Measurements from ENCODE around the gene EML6.

EML6 gene

GRCh38 chr2:54947136-54947535 is 223.7 kb downstream of the EML6 start:
- in situ Hi-C loops (cut with HindIII; ENCODE audit: low sequenced_read_pairs): no loop called here
- TF ChIP-seq, protein P1, sequence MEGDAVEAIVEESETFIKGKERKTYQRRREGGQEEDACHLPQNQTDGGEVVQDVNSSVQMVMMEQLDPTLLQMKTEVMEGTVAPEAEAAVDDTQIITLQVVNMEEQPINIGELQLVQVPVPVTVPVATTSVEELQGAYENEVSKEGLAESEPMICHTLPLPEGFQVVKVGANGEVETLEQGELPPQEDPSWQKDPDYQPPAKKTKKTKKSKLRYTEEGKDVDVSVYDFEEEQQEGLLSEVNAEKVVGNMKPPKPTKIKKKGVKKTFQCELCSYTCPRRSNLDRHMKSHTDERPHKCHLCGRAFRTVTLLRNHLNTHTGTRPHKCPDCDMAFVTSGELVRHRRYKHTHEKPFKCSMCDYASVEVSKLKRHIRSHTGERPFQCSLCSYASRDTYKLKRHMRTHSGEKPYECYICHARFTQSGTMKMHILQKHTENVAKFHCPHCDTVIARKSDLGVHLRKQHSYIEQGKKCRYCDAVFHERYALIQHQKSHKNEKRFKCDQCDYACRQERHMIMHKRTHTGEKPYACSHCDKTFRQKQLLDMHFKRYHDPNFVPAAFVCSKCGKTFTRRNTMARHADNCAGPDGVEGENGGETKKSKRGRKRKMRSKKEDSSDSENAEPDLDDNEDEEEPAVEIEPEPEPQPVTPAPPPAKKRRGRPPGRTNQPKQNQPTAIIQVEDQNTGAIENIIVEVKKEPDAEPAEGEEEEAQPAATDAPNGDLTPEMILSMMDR (IDR thresholded peaks at IDR 0.05; ENCODE audit: low read depth, low read length, missing control alignments): no peak
- DNase-seq (ENCODE audit: low read depth): no peak
- H3K4me3 ChIP-seq (ENCODE audit: low read depth, low read length): no peak overlapping the region

- in situ Hi-C loops (cut with HindIII; ENCODE audit: low sequenced_read_pairs): no loop called here
- no peak overlapping the region for H3K4me3 ChIP-seq (ENCODE audit: low read depth, low read length)
- TF ChIP-seq, protein P1 (IDR thresholded peaks at IDR 0.05; ENCODE audit: low read depth, low read length, missing control alignments): no peak
- DNase-seq (ENCODE audit: low read depth): no peak
Measured at GRCh38 chr2:54947646-54948045, 224.2 kb downstream of the EML6 start.

DNA sequence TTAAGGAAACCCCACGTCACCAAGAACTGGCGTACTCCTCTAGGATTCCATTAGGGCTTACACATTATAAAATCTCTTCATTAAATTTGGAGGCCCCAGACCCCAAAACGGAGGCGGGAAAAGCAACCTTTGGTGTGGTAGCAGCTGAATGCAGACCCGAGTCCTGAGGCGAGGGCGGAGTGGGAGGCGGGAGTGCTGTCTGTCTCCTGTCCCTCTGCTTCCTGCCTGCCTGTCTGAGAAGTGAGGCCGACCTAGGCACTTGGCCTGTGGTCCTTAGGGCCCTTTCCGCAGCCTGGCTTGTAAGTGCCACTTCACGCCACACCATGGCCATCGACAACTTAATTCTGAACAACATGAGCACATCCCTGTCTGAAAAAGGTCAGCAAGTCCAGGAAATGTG is 224.7 kb downstream of the EML6 start:
- no peak for DNase-seq (ENCODE audit: low read depth)
- in situ Hi-C loops (cut with HindIII; ENCODE audit: low sequenced_read_pairs): no loop called here
- no peak overlapping the region for H3K4me3 ChIP-seq (ENCODE audit: low read depth, low read length)
- TF ChIP-seq, protein P1 (IDR thresholded peaks at IDR 0.05; ENCODE audit: low read depth, low read length, missing control alignments): no peak

DNA sequence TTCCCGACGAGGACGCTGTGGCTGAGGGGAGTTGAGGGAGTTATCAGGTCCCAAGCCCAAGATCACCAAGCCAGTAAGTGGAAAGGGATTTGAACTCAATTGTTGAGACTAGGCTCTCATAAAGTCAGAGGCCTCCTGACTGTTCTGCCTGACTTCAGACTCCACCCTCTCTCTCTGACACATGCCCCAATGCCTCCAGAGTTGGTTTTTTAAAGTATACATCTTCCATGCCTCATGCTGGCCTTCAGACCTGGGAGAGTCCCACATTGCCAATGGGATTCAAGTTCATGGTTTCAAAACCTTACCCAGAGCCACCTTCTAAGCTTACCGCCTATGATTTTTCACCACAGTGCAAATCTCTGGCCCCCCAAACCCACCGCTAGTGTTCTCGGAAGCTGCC is 226.0 kb downstream of the EML6 start:
- in situ Hi-C loops (cut with HindIII; ENCODE audit: low sequenced_read_pairs): no loop called here
- H3K4me3 ChIP-seq (ENCODE audit: low read depth, low read length): no peak overlapping the region
- no peak for DNase-seq (ENCODE audit: low read depth)
- TF ChIP-seq, protein P1 (IDR thresholded peaks at IDR 0.05; ENCODE audit: low read depth, low read length, missing control alignments): no peak

- in situ Hi-C loops (cut with HindIII; ENCODE audit: low sequenced_read_pairs): no loop called here
- DNase-seq (ENCODE audit: low read depth): no peak
- H3K4me3 ChIP-seq (ENCODE audit: low read depth, low read length): no peak overlapping the region
- TF ChIP-seq, protein P1 (IDR thresholded peaks at IDR 0.05; ENCODE audit: low read depth, low read length, missing control alignments): no peak
Measured at GRCh38 chr2:54950811-54951210, 227.3 kb downstream of the EML6 start.

GRCh38 chr2:54952425-54952824 is 229.0 kb downstream of the EML6 start:
- TF ChIP-seq, protein P1 (IDR thresholded peaks at IDR 0.05; ENCODE audit: low read depth, low read length, missing control alignments): no peak
- DNase-seq (ENCODE audit: low read depth): no peak
- in situ Hi-C loops (cut with HindIII; ENCODE audit: low sequenced_read_pairs): no loop called here
- no peak overlapping the region for H3K4me3 ChIP-seq (ENCODE audit: low read depth, low read length)

DNA sequence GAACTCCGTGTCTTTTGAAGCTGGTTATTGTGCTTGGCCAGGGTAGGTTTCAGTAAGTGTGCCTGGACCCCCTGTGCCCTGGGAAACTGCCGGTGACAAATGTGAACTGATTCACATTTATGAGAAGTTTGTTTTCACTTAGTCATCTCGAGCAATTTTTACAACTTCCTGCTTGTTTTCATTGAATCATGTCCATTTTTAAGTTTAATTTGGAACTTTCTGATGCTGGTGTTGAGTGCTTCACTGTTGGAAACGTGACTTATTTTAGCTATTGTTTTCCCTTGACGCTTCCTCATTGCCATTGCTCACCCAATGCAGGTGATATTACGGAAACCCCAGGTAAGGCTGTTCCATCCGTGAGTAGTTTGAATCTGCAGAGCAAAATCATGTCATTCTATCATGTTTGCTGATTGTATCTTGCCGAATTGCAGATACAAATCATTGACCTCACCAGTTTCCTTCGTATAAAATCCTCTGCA is 229.6 kb downstream of the EML6 start:
- no peak for DNase-seq (ENCODE audit: low read depth)
- no peak overlapping the region for H3K4me3 ChIP-seq (ENCODE audit: low read depth, low read length)
- in situ Hi-C loops (cut with HindIII; ENCODE audit: low sequenced_read_pairs): no loop called here
- TF ChIP-seq, protein P1 (IDR thresholded peaks at IDR 0.05; ENCODE audit: low read depth, low read length, missing control alignments): no peak

All from astrocyte of the cerebellum (primary cell).